Measurements from ENCODE around the gene GJA1. TPM values are rescaled to one million over a fixed set of nuclear protein-coding genes. Genes with fewer than 3 reads are reported as not detected.
"Not testable (repeated sequence)": the region's sequence is repeated elsewhere in the genome, so short reads cannot be mapped to it uniquely, and the experiment has no call there.

Gene GJA1
- 8.3 and 9.0 TPM in 2 replicates for total RNA-seq (2014; rRNA removed)
- 3.9 TPM for polyA plus RNA-seq (2012)

DNA sequence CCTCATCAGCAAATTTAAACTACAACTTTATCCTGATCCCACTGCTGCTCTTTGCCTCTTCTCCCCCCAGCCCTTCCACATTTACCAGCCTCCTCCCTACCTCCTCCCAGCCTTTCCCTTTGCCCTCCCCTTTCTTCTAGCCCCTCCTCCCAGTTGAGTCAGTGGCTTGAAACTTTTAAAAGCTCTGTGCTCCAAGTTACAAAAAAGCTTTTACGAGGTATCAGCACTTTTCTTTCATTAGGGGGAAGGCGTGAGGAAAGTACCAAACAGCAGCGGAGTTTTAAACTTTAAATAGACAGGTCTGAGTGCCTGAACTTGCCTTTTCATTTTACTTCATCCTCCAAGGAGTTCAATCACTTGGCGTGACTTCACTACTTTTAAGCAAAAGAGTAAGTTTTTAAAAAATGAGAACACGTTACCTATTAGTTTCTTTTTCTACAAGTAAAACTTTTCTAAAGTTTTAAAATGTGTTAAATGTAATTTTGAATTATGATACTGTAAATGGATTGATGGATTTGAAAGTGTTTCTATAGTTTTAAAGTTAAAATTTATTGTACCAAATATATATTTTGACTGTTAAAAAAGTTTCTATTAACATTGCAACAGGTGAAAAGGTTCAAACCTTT lies at the start of gene GJA1:
Gene GJA1 (plus strand): TSS at position 203 of the 626 bp plus-strand sequence. CDS start 11,202 bp downstream, outside the sequence.
- DNase-seq (ENCODE audit: low read depth), result peak; percentile 52

DNA sequence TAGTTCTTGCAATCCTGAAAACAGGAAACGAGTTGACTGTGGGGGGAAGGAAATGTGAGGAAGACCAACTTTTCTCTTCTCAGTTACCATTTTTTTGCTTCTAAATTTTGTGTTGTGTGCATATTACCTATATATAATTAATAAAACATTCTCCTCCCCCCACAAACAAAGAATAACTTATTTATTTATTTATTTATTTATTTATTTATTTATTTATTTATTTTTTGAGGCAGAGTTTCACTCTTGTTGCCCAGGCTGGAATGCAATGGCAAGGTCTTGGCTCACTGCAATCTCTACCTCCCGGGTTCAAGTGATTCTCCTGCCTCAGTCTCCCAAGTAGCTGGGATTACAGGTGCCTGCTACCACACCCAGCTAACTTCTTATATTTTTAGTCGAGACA lies 48.9 kb upstream of the GJA1 start:
- DNase-seq (ENCODE audit: low read depth), result not testable (repeated sequence)

DNA sequence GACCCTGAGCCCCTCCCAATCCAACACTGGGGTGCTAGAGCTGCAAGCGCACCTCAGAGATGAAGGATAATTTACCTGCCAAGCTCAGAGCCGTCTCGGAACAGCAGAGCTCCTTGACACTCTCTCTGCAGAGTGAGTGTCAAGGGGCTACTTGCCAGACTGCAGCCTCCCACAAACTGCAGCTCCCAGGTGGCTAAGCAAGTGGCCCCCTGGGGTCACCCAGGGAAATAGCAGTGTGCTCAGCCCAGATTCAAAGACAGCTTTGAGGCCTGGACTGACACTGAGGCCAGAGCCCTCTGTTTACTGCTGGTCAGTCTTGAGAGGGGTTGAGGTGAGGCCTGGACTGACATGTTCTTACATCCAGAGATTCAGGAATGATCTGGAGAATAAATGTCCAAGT lies 46.0 kb upstream of the GJA1 start:
- no peak for DNase-seq (ENCODE audit: low read depth)

DNA sequence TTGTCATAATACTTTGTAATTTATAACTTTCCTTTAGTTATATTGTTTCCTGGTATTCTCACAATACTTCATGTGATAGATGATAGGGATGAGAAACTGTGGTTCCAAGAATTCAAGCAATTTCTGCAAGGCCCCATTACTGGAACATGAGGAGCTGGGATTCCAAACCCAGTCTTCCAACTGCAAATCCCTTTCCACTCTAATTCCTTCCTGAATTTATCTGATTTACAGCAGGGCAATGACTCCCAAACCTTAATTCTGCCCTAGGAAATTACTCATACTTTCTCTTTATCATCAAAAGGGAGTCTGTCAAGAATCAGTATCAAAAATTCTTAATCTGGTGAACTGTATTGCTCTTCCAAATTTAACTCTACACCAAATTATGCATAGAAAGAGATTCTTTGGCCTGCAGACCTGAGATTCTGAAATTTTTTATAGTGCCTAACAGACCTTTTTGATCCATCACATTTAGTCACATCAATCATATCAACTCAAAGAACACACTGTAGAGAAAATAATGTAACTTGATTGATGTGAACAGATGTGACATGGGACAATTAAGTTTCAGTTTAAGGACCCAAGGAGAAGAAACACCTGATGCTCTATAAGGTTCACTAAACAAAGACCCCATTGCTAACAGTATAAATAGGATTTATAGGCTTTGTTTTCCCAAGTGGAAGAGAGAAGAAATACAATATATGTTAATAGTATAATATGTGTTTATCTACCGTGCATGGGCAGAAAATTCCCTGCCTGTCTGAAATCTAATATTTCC lies 41.5 kb upstream of the GJA1 start:
- peak; percentile 11 for DNase-seq (ENCODE audit: low read depth)

DNA sequence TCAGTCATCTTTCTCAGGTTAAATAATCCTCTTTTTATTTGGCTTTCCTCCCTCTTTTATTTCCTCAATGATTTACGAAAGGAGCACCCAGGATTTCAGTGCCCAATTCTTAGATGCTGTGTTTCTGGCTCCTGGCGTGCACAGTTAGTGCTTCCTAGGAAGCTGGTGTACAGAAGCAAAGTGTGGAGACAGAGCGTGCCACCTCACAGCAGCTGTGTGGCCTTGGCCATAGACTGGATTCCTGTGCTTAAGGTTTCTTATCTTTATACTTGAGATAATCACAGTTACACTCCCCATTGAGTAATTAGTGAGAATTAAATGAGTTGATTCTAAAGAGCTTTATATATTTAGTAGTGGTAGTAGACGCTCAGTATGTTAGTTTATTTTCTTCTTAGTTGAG lies 39.7 kb upstream of the GJA1 start:
- DNase-seq (ENCODE audit: low read depth), result no peak

DNA sequence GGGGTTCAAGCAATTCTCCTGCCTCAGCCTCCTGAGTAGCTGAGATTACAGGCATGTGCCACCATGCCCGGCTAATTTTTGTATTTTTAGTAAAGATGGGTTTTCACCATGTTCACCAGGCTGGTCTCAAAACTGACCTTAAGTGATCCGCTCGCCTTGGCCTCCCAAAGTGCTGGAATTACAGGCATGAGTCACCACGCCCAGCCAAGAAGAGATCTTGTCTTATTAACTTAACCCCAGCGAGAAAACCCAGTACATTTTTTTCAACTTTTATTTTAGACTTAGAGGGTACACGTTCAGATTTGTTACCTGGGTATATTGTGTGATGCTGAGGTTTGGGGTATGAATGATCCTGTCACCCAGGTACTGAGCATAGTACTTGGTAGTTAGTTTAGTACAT lies 38.3 kb upstream of the GJA1 start:
- DNase-seq (ENCODE audit: low read depth), result not testable (repeated sequence)

DNA sequence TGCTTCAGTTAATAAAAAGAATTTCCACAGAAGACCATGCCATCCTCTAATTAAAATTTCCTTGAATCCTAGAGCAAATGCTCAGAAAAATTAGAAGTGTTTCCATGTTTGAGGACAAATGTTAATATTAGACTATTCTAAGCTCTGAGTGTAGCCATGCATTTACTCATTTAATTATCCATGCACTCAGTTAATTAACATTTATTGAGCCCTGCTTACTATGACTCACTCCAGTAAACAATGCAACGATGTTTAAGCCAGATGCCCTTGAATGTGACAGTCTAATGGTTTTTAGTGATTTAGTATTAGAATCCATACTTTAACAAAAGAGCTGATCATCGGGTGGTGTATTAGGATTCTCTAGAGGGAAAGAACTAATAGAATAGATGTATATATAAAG lies 37.3 kb upstream of the GJA1 start:
- no peak for DNase-seq (ENCODE audit: low read depth)

DNA sequence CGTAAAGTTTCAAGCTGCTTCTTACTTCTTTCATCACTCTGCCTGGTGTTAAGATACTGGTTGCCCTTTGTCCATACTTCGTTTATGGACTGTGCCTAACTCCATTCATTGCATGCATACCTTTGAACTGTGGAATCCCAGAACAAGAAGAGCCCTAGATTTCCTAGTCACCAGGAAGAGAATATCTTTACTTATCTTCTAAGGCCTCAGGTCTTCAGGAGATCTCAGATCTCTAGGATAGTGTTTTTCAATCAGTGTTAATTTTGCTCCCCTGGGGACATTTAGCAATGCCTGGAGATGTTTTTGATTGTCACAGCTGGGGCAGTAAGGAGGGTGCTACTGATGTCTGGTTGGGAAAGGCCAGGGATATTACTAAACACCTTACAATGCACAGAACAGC lies 35.5 kb upstream of the GJA1 start:
- no peak for DNase-seq (ENCODE audit: low read depth)

DNA sequence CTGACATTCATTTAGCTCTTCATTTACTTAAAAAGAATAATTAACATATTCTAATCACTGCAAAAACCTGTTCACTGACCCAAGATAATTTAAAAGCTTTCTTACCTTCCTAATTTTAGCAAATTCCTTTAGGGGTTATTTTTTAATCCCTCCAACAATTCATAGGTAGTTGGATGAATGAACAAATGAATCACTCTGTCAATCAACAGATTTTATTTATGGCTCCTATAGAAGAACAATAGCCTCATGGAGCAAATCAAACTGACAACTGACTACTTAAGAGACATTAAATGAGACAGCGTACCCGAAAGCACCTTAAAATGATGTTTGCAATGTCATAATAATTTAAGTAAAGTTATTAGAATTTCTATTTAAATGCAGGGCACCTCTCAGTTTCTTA lies 31.5 kb upstream of the GJA1 start:
- no peak for DNase-seq (ENCODE audit: low read depth)

DNA sequence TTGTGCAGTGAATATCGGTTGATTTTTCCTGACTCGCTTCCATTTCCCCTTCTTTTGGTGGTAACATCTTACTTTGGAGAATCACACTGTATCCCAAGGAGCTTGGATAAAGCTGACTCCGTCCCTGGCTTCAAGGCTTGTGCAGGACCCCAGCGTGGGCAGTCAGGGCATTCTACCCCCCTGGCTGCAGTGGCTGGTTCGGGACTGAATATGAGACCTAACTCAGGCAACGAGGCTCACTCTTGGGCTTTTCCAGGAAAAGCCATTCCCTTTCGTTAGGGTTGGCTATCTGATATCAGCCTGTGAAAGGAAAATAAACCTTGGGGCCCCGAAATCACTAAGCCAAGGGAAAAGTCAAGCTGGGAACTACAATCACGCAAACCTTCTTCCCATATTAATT lies 30.1 kb upstream of the GJA1 start:
- DNase-seq (ENCODE audit: low read depth), result no peak

DNA sequence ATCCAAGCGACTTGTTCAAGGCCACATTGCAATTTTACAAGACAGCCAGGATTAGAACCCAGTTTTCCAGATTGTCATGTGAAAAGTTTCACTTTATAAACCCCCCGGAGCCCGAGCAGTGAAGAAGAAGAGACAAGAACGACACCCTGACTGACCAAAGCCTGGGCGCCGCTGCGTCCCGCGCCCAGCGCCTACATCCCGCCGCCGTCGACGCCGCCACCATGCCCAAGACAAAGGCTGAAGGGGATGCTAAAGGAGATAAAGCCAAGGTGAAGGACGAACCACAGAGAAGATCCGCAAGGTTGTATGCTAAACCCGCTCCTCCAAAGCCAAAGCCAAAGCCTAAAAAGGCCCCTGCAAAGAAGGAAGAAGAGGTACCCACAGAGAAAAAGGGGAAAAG lies 27.1 kb upstream of the GJA1 start:
- no peak for DNase-seq (ENCODE audit: low read depth)

DNA sequence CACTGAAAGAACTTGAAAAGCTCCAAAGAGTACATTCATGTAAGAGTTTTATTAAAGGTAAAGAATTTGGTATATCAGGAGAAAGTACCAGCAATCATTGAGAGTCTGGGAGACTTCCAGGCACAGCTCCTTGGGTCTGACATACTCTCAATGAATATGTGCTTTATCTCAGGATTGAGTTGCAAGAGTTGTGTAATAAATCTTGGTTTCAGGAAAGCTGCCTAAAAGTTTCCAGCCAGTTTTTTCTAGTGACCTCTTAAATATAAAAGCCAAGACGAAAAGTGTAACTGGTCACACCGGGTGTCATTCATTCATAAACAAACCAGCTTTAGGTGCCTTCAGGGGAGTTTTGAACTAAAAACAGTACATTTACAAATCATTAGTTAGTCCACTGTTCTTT lies 21.6 kb upstream of the GJA1 start:
- no peak for DNase-seq (ENCODE audit: low read depth)

DNA sequence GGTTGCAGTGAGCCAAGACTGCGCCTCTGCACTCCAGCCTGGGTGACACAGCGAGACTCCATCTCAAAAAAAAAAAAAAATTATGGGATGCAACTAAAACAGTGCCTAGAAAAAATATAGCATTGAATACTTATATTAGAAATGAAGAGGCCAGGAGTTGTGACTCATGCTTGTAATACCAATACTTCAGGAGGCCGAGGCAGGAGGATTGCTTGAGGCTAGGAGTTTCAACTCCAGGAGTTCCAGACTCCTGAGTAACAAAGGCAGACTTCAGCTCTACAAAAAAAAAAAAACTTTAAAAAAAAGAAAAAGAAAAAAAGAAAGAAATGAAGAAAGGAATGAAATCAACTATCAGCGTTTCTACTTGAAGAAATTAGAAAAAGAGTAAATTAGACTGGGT lies 17.1 kb upstream of the GJA1 start:
- no peak for DNase-seq (ENCODE audit: low read depth)

DNA sequence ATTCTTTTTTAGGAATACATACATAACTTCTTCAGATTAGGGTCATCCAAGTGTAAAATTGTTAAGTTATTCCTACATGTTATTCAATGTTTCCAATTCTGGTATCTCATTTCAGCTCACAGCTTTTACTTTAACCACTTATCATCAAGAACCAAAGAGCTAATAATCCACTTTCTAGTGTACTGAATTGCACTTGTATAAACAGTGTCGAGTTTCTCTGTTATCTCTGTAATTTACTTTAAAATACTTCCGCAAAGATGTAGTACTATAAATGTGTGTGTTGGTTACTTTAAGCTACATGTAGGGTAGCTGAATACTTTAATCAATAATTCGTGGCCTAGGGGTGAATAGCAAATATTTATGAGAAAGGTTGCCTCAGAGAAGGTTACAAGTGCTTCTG lies 8.8 kb upstream of the GJA1 start:
- DNase-seq (ENCODE audit: low read depth), result no peak

DNA sequence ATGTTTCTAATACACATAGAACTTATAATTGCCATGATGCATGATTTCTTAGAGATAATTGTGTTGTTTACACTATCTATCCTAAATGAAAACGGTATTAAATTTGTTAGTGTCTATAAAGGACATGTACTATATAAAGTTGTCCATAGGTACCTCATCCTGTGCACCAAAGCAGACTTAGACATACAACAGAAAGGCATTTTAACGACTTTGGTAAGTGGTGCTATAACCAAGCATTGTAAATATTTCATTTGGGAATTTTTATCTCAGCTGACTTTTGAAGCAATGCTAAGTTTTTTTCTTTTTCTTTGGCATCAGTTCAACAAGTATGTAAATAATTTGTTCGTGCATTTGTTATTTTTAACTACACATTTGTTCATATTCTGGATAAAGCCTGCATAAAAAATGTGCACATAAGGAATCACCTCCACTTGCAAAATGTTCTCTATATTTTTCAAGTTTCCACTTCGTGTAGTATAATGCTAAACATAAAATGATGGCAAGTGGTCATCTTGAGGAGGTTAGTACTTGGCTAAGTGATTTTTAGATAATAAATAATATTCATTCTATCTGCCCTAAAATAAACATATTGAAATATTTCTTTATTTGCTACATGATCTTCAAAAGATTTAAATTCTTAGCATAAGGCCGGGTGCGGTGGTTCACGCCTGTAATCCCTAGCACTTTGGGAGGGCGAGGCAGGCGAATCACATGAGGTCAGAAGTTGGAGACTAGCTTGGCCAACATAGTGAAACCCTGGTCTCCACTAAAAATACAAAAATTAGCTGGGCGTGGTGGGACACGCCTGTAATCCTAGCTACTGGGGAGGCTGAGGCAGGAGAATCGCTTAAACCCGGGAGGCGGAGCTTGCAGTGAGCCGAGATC lies 6.3 kb upstream of the GJA1 start:
- DNase-seq (ENCODE audit: low read depth), result no peak

DNA sequence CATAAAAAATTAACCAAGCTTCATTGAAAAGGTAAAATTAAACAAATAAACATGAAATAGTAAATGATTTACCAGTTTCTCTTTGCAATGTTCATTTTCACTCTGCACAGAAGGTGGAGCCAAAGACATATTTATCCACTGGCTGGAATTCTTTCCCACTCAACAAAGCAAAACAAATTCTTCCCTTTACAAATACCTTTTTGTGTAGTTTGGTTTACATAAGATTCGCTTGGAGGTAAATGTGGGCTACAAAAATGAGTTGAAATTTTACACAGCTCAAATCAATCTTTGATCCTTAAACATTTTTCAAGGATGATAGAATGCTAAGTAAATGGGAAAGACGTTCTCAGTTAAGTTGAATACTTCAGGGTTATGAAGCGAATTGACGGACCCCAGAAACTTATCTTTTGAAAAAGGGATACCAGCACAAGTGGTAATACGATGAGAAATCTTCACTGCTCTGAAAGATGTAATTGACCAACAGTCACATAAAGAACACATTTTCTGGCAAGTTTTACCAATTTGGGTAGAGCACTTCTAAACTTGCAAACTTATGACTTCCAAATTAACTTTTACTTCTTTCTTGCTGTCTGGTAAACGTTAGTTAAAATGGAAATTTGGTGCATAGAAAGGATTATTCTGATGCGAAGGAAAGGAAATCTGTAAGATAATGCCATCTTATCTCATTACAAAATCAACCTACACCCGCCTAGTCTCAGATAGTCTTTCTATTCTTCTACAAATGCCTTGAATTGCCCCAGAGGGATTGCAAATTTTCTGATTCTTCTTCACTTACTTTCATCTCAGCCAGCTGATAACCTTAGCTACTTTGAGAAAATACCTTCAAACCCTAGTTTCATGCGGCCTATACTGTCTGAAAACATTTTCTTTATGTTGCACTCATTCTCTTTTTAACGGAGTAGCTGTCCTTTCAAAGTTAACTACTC lies 4.7 kb upstream of the GJA1 start:
- DNase-seq (ENCODE audit: low read depth), result peak; percentile 49

DNA sequence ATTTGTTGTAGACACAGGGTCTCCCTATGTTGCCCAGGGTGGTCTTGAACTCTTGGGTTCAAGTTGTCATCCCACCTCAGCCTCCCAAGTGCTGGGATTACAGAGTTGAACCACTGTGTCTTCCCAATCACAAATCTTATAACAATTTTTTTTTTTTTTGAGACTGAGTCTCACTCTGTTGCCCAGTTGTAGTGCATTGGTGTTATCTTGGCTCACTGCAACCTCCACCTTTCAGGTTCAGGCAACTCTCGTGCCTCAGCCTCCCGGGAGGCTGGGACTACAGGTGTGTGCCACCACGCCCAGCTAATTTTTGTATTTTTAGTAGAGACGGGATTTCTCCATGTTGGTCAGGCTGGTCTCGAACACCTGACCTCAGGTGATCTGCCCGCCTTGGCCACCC lies 3.7 kb upstream of the GJA1 start:
- not testable (repeated sequence) for DNase-seq (ENCODE audit: low read depth)

DNA sequence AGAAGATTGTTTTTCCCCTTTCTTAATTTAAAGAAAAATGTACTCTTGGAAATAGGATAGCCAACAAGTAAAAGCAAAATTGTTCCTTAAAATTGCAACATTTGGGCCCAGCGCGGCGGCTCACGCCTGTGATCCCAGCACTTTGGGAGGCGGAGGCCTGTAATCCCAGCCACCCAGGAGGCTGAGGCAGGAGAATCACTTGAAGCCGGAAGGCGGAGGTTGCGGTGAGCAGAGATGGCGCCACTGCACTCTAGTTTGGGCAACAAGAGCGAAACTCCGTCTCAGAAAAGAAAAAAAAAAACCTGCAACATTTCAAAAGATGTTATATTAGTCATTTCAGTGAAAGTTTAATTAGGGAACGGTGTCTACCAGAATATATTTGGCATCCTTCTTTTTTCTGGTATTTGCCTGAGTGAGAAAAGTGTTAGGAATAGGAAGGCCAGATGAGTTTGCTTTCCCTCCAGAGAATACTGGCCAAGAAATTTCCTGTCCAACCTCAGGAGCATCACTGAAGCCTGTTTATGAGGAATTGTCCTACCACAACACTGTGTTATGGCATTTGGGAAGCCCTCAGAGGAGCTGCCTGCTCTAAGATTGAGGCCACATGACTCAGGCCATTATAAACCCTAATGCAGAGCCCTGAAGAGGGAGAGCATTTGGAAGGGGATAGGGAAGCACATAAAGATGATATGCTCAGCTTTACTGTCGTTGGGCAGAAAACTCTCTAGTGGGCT lies 1.2 kb upstream of the GJA1 start:
- peak; percentile 44 for DNase-seq (ENCODE audit: low read depth)

DNA sequence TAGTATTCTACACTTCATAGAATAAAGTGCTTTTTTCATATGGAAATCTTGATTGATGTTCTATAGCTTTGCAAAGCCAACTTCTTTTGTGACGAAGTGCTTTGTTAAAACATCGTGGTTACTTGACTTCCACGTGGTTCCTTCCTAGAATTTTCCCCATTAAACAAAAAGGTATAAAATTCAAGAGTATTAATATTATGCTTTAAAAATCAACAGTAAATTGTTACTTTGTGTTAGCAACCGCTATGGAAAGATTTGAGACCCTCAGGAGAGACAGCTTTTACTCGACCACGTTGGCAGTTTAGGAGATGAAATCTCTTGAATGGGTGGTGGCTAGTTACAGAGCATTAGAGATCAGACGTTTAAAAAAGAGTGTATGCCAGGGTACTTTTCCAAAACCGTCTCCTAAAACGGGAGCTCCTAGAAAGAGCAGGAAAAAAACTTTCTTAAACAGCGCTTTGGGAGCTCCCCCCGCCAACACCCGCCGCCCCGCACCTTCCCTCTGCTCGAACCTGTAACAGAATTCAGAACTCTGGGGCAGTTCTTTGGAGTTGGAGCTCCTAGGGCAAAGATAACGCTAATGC lies 920 bp downstream of the GJA1 start:
- DNase-seq (ENCODE audit: low read depth), result no peak

All from LHCN-M2 (cell line).